ACC112 (cell line): Measurements from ENCODE around the gene S100A10.

Source experiments
- H2AFZ ChIP-seq: fragments of 200-600 bp; sonication (generic); one replicate; pipeline ENCODE4 v1.6.0; 2017; ENCODE audit warnings: antibody characterized with exemption, low read length; ENCODE audit not compliant: unreplicated experiment
- H3K27ac ChIP-seq: fragments of 200-600 bp; sonication (generic); 2 replicates; pipeline ENCODE4 v1.5.1; 2014; ENCODE audit warnings: low read depth, mild to moderate bottlenecking, antibody characterized with exemption, low read length, moderate library complexity
- H3K27me3 ChIP-seq: fragments of 200-600 bp; sonication (generic); 2 replicates; pipeline ENCODE4 v1.6.1; 2014; ENCODE audit warnings: mild to moderate bottlenecking, antibody characterized with exemption, low read length, moderate library complexity, mixed read lengths; ENCODE audit not compliant: insufficient read depth
- H3K36me3 ChIP-seq: fragments of 200-600 bp; sonication (generic); 2 replicates; pipeline ENCODE4 v1.6.1; 2016; ENCODE audit warnings: mild to moderate bottlenecking, antibody characterized with exemption, low read length, moderate library complexity, mixed read lengths; ENCODE audit not compliant: insufficient read depth
- H3K4me1 ChIP-seq: fragments of 200-600 bp; sonication (generic); one replicate; pipeline ENCODE4 v1.6.1; 2016; ENCODE audit warnings: low read length, mixed read lengths; ENCODE audit not compliant: insufficient read depth, unreplicated experiment, control insufficient read depth
- H3K4me3 ChIP-seq: fragments of 200-600 bp; sonication (generic); 2 replicates; pipeline ENCODE4 v1.5.1; 2014; ENCODE audit warnings: mild to moderate bottlenecking, low read depth, low read length
- H3K79me2 ChIP-seq: fragments of 200-600 bp; sonication (generic); one replicate; pipeline ENCODE4 v1.6.0; 2016; ENCODE audit warnings: low read length; ENCODE audit not compliant: control insufficient read depth, unreplicated experiment, insufficient read depth

S100A10 gene

DNA sequence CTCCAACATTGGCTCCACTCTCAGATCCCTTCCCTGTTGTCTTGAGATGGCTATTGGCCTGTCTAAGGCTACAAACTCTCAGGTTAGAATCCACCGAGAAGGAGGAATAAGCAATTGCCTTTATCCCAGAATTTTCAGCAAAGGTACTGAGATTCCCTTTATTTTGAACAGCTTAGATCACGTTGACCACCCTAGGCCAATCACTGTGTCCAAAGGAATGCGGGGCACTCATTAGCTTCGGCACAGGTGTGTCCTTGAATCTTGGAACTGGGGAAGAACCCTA is 36.2 kb upstream of the S100A10 start:
- Histone ChIP-seq H3K27me3 (no peaks in the 10 kb centered on the region), H3K4me3 (no peak overlapping the region), H3K36me3 (peaks cover 32% of the 10 kb centered on the region), H3K27ac (peak overlapping the region; percentile 55), H3K79me2 (peaks cover 26% of the 10 kb centered on the region), H3K4me1 (peaks cover 28% of the 10 kb centered on the region), H2AFZ (no peak overlapping the region)

GRCh38 chr1:152029144-152029928 is 35.7 kb upstream of the S100A10 start:
- Histone ChIP-seq H3K4me1 (peaks cover 28% of the 10 kb centered on the region), H3K27me3 (no peaks in the 10 kb centered on the region), H3K4me3 (no peak overlapping the region), H3K36me3 (peaks cover 32% of the 10 kb centered on the region), H3K79me2 (peaks cover 21% of the 10 kb centered on the region), H3K27ac (peak overlapping the region; percentile 55), H2AFZ (no peak overlapping the region)

DNA sequence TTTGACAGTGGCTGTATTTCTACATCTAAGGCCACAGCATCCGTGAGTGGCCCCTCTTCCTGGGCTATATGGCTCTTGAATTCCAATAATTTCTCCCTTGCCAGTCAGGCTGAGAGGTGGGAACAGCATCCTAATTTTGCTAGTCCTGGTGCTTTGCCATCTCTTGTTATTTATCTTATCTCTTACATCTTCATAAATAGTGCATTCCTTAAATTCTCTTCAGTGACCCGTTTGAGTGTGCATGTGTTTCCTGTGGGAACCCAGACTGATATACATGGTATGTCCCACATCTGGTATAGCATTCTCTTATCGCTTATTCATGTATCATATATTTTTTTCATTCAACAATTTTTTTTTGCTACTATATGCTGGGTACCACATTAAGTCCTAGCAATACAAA is 33.2 kb upstream of the S100A10 start:
- H3K79me2 ChIP-seq = no peaks in the 10 kb centered on the region

GRCh38 chr1:152024223-152024622 is 30.6 kb upstream of the S100A10 start:
- no peak overlapping the region for H3K4me3 ChIP-seq
- H3K79me2 ChIP-seq = no peaks in the 10 kb centered on the region
- no peaks in the 10 kb centered on the region for H3K36me3 ChIP-seq
- 0 out of 2 replicates have a peak, but pooled peaks cover 5% of the 10 kb centered on the region for H3K27me3 ChIP-seq
- no peak overlapping the region for H3K27ac ChIP-seq
- peaks cover 6% of the 10 kb centered on the region for H3K4me1 ChIP-seq
- H2AFZ ChIP-seq = no peak overlapping the region

More for the DNA sequence above, 33.2 kb upstream of the S100A10 start:
- Histone ChIP-seq H2AFZ (no peak overlapping the region), H3K27me3 (0 out of 2 replicates have a peak, but pooled peaks cover 5% of the 10 kb centered on the region), H3K36me3 (peaks cover 12% of the 10 kb centered on the region), H3K27ac (no peak overlapping the region), H3K4me1 (peaks cover 15% of the 10 kb centered on the region), H3K4me3 (no peak overlapping the region)

DNA sequence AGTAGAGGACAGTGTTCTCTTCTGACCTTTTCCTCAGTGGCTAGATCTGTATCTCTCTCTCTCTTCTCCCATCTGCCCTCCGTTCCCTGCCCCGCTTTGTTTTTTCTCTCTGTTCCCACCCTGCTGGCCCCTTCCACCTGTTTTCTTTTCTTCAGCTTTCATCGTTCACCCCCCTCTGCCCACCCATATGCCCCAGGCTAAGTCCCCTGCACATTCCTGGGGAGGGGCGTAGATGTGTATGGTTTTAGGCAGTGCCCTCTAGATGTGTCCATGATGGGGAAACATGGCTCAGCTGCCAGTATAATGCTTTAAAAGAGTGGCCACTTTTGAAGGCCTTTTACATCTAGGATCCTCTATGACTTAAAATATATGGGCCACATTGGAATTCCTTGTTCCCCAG is 29.6 kb upstream of the S100A10 start:
- Histone ChIP-seq H3K36me3 (no peaks in the 10 kb centered on the region), H3K4me1 (no peaks in the 10 kb centered on the region)

DNA sequence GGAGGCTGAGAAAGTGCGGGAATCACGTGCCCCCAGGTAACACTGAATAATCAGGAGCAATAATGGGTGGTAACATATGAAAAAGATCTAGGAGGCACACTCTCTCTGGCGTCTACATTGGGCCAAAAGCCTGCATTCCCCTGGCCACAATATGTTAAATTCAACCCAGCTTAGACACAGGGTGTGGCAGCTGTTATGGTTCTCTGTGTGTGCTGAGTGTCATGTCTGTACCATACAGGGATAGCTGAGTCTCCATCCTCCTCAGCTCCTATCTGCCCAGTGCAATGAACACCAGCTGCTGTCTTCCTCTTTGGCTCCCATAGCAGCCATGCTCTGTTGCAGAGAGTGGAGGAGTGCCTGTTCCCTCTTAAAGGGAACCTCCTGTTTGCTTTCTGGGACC is 28.8 kb upstream of the S100A10 start:
- no peak overlapping the region for H3K27ac ChIP-seq
- H3K4me3 ChIP-seq = no peak overlapping the region
- H2AFZ ChIP-seq = no peak overlapping the region
- H3K79me2 ChIP-seq = no peaks in the 10 kb centered on the region
- 0 out of 2 replicates have a peak, but pooled peaks cover 5% of the 10 kb centered on the region for H3K27me3 ChIP-seq
- H3K4me1 ChIP-seq = no peaks in the 10 kb centered on the region
- H3K36me3 ChIP-seq = no peaks in the 10 kb centered on the region

More for the DNA sequence above, 29.6 kb upstream of the S100A10 start:
- H3K27ac ChIP-seq = no peak overlapping the region
- no peak overlapping the region for H2AFZ ChIP-seq
- H3K27me3 ChIP-seq = 0 out of 2 replicates have a peak, but pooled peaks cover 5% of the 10 kb centered on the region
- no peaks in the 10 kb centered on the region for H3K79me2 ChIP-seq
- no peak overlapping the region for H3K4me3 ChIP-seq

DNA sequence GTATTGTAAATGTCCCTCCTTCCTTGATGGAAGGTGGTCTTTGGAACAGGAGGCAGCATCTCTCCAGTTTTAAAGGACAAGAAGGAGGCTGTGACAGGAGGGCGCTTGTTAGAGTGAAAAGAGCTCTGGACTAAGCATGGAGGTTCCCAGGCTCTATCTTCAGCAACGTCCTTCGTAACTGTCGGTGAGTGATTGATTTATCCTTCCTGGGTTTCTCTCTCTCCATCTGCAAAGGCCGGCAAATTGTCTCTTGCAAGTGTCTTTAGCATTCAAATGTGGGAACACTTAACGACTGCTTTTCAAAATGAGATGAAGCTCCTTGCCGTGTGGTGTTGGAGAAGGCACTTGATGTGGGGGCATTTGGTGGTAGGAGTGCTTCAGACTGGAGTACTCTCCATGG is 27.9 kb upstream of the S100A10 start:
- H3K27me3 ChIP-seq = 0 out of 2 replicates have a peak, but pooled peaks cover 5% of the 10 kb centered on the region
- no peaks in the 10 kb centered on the region for H3K36me3 ChIP-seq
- H3K4me1 ChIP-seq = peaks cover 4% of the 10 kb centered on the region
- no peak overlapping the region for H3K27ac ChIP-seq
- H3K79me2 ChIP-seq = no peaks in the 10 kb centered on the region
- no peak overlapping the region for H3K4me3 ChIP-seq
- no peak overlapping the region for H2AFZ ChIP-seq

DNA sequence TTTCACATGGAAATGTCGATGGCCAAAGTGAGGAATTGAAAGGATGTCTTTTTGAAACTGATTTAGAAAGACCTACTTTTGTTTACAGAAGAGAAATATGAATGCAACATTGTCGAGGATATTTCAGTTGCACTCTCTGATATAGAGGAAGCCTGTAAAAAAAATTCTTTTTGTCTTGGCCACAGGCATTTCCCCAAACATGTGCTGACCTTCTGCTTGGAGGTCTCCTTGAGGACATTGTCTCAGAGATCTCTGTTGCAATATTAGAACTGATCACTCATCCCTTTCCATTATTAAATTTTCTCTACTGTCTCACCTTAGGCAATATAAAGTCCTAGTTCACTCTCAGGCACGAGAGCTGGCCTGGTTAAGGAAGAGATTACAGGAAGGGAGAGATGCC is 27.2 kb upstream of the S100A10 start:
- Histone ChIP-seq H3K4me1 (peaks cover 6% of the 10 kb centered on the region), H3K27ac (no peak overlapping the region), H3K79me2 (no peaks in the 10 kb centered on the region)

DNA sequence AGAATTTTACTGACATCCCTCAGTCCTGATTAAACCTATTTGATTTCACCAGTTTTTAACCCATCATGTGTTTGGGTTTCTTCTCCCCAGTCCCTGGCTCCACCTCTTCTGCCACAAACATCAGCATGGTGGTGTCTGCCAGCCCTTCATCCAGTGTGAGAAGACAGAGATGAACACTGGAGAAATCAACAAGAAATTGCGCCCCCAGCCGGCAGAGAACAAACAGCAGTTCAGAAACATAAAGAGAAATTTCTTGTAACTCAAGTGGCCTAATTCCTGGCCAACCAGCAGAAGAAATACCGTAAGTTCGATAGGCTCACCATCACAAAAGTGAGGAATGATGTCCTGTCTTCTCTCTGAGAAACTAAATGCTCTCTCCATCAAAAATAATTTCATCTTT is 24.9 kb upstream of the S100A10 start:
- Histone ChIP-seq H3K4me1 (peaks cover 6% of the 10 kb centered on the region), H3K79me2 (no peaks in the 10 kb centered on the region), H3K4me3 (no peak overlapping the region), H3K36me3 (no peaks in the 10 kb centered on the region), H2AFZ (no peak overlapping the region), H3K27me3 (0 out of 2 replicates have a peak, but pooled peaks cover 5% of the 10 kb centered on the region), H3K27ac (no peak overlapping the region)

More for the DNA sequence above, 27.2 kb upstream of the S100A10 start:
- H2AFZ ChIP-seq = no peak overlapping the region
- H3K36me3 ChIP-seq = no peaks in the 10 kb centered on the region
- no peak overlapping the region for H3K4me3 ChIP-seq
- 0 out of 2 replicates have a peak, but pooled peaks cover 5% of the 10 kb centered on the region for H3K27me3 ChIP-seq

GRCh38 chr1:152015766-152016165 is 22.1 kb upstream of the S100A10 start:
- no peak overlapping the region for H3K27ac ChIP-seq

DNA sequence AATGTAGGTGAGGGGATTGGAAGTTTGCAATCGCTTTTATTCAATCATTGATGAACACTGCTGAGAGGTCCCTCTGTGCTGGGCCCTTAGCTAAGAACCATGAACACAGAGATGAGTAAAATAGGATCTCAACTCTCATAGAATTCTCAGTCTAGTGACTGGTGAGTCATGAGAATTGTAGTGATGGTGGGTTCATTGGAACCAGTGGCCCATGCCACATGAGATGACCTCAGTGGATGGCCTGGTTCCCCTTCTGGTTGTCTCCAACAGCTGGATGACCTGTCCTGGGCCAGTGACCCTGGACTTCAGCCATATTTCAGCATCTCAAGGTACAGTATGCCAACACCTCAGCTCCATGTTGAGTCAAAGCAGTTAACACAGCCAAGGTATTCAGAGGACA is 21.3 kb upstream of the S100A10 start:
- H3K27ac ChIP-seq = no peak overlapping the region
- H3K27me3 ChIP-seq = no peaks in the 10 kb centered on the region
- peaks cover 6% of the 10 kb centered on the region for H3K4me1 ChIP-seq
- H3K36me3 ChIP-seq = no peaks in the 10 kb centered on the region
- H2AFZ ChIP-seq = no peak overlapping the region
- no peaks in the 10 kb centered on the region for H3K79me2 ChIP-seq
- no peak overlapping the region for H3K4me3 ChIP-seq

More at GRCh38 chr1:152015766-152016165, 22.1 kb upstream of the S100A10 start:
- no peak overlapping the region for H2AFZ ChIP-seq
- H3K27me3 ChIP-seq = no peaks in the 10 kb centered on the region
- no peak overlapping the region for H3K4me3 ChIP-seq
- no peaks in the 10 kb centered on the region for H3K36me3 ChIP-seq
- H3K79me2 ChIP-seq = no peaks in the 10 kb centered on the region
- H3K4me1 ChIP-seq = peaks cover 6% of the 10 kb centered on the region
